GM23338 (cell line): Measurements from ENCODE around the gene TNNT1. TPM values are rescaled to one million over a fixed set of nuclear protein-coding genes. Genes with fewer than 3 reads are reported as not detected.
A peak's percentile ranks its signal among the peaks of the same experiment; 100 is the strongest.

Experiments
- ATAC-seq: fragments of 200-7000 bp; cut with Tn5 transposase; 3 replicates; pipeline ENCODE4 v1.9.1; 2020
- DNase-seq: peaks from one replicate; pipeline ENCODE4 v3.0.0-alpha.2; 2015; ENCODE audit warnings: low spot score
- H2AFZ ChIP-seq: fragments of 200-600 bp; sonication (generic); 2 replicates; pipeline ENCODE4 v1.8.0; 2016; ENCODE audit warnings: antibody characterized with exemption, mild to moderate bottlenecking, moderate library complexity
- H3F3A ChIP-seq: fragments of 200-600 bp; sonication (generic); replicated peaks from 2 replicates; pipeline ENCODE4 v1.8.0; 2017; ENCODE audit warnings: antibody characterized with exemption, mixed run types, low read depth
- H3K27ac ChIP-seq: fragments of 200-600 bp; sonication (generic); 2 replicates; pipeline ENCODE4 v1.6.1; 2016; ENCODE audit warnings: low read depth
- H3K27me3 ChIP-seq: fragments of 200-600 bp; sonication (generic); 2 replicates; pipeline ENCODE4 v1.8.0; 2016; ENCODE audit warnings: mild to moderate bottlenecking, mixed run types, moderate library complexity; ENCODE audit not compliant: insufficient read depth
- H3K36me3 ChIP-seq: fragments of 200-600 bp; sonication (generic); 2 replicates; pipeline ENCODE4 v1.8.0; 2016; ENCODE audit warnings: mild to moderate bottlenecking; ENCODE audit not compliant: insufficient read depth
- H3K4me1 ChIP-seq: fragments of 200-600 bp; sonication (generic); 2 replicates; pipeline ENCODE4 v1.8.0; 2016; ENCODE audit warnings: mild to moderate bottlenecking, moderate library complexity; ENCODE audit not compliant: insufficient read depth
- H3K4me2 ChIP-seq: fragments of 200-600 bp; sonication (generic); 2 replicates; pipeline ENCODE4 v1.7.1; 2017; ENCODE audit warnings: mixed run types
- H3K4me3 ChIP-seq: fragments of 200-600 bp; sonication (generic); 2 replicates; pipeline ENCODE4 v1.6.1; 2016; ENCODE audit warnings: mixed run types
- H3K79me2 ChIP-seq: fragments of 200-600 bp; sonication (generic); replicated peaks from 2 replicates; pipeline ENCODE4 v1.8.0; 2017; ENCODE audit warnings: mild to moderate bottlenecking; ENCODE audit not compliant: insufficient read depth
- H3K9me2 ChIP-seq: fragments of 200-600 bp; sonication (generic); 2 replicates; pipeline ENCODE4 v1.8.0; 2017; ENCODE audit not compliant: insufficient read depth
- H4K20me1 ChIP-seq: fragments of 200-600 bp; sonication (generic); replicated peaks from 2 replicates; pipeline ENCODE4 v1.8.0; 2017; ENCODE audit warnings: mild to moderate bottlenecking; ENCODE audit not compliant: insufficient read depth
- H3K27ac Mint-ChIP-seq: 2 replicates; pipeline ENCODE4 v1.8.0; 2020; ENCODE audit warnings: inconsistent platforms, mild to moderate bottlenecking, moderate library complexity, mixed read lengths
- H3K27me3 Mint-ChIP-seq: 3 replicates; pipeline ENCODE4 v1.8.0; 2022; ENCODE audit warnings: low read depth, mild to moderate bottlenecking, moderate library complexity, mixed read lengths, inconsistent platforms; ENCODE audit not compliant: insufficient read depth, poor library complexity
- H3K36me3 Mint-ChIP-seq: 3 replicates; pipeline ENCODE4 v1.8.0; 2021; ENCODE audit warnings: low read depth, mild to moderate bottlenecking, inconsistent platforms, moderate library complexity, mixed read lengths
- H3K4me1 Mint-ChIP-seq: 3 replicates; pipeline ENCODE4 v1.8.0; 2020; ENCODE audit warnings: mild to moderate bottlenecking, inconsistent platforms, mixed read lengths
- H3K4me3 Mint-ChIP-seq: 3 replicates; pipeline ENCODE4 v1.8.0; 2021; ENCODE audit warnings: moderate library complexity, mild to moderate bottlenecking, inconsistent platforms, mixed read lengths
- H3K9me3 Mint-ChIP-seq: 3 replicates; pipeline ENCODE4 v1.8.0; 2020; ENCODE audit warnings: moderate library complexity, mild to moderate bottlenecking, inconsistent platforms, mixed read lengths
- CTCF ChIP-seq, 2 experiments: fragments of 200-600 bp in 1 of 2; sonication (generic) in 1 of 2; conservative IDR thresholded peaks; 2 replicates each; pipeline versions ENCODE4 v1.5.1 to v1.6.1; 2016 to 2017; ENCODE audit warnings: antibody characterized with exemption in 2 of 2, low read depth in 2 of 2, mild to moderate bottlenecking in 2 of 2, moderate library complexity in 1 of 2
- JUNB ChIP-seq: IDR thresholded peaks from one replicate; pipeline ENCODE4 v1.6.1; 2016; ENCODE audit warnings: antibody characterized with exemption; ENCODE audit not compliant: unreplicated experiment
- REST ChIP-seq: IDR thresholded peaks from one replicate; pipeline ENCODE4 v1.6.1; 2018; ENCODE audit warnings: antibody characterized with exemption; ENCODE audit not compliant: unreplicated experiment
- ZNF331 ChIP-seq: fragments of 250-450 bp; sonication (Bioruptor Pico); IDR thresholded peaks from 2 replicates; pipeline ENCODE4 v1.5.0; 2020; ENCODE audit warnings: low read depth, mild to moderate bottlenecking, moderate library complexity
- ZNF462 ChIP-seq: fragments of 250-450 bp; sonication (Bioruptor Pico); IDR thresholded peaks from 2 replicates; pipeline ENCODE4 v1.5.0; 2020; ENCODE audit warnings: mild to moderate bottlenecking, moderate library complexity
- polyA plus RNA-seq: library from polyadenylated mRNA; unstranded; fragments of >200 nt; fragmentation: Nextera tagmentation; extraction: Ambion mirVana; gene quantifications from 2 replicates; pipeline ENCODE4 v1.2.1, GENCODE V29; 2016
- total RNA-seq: library from RNA; depleted of rRNA; stranded (reverse); fragments of >200 nt; shearing (Covaris generic); gene quantifications from 2 replicates; pipeline ENCODE4 v1.2.3, GENCODE V29; 2014

The TNNT1 gene
- total and polyA plus RNA-seq, 2 experiments from 2014 or later = 59.3 to 150 TPM

GRCh38 chr19:55149078-55150003, at the start of gene TNNT1 (continued):
- no peak for TF ChIP-seq CTCF (conservative IDR thresholded peaks at IDR 0.05; ENCODE audit: low read depth in 2 of 2)
- TF ChIP-seq ZNF331 = no peak

- ATAC-seq (peak; percentile 63), DNase-seq (no peak)
- H3F3A ChIP-seq = no peaks in the 10 kb centered on the region
- no peaks in the 10 kb centered on the region; the same call in 2 of the 3 replicates for H3K36me3 Mint-ChIP-seq
- no peaks in the 10 kb centered on the region for H3K4me1 Mint-ChIP-seq
- no peaks in the 10 kb centered on the region for H3K27me3 ChIP-seq
- H3K27me3 Mint-ChIP-seq = peaks cover 9% of the 10 kb centered on the region
- peaks cover 7% of the 10 kb centered on the region; the same call in 1 of the 2 replicates for H3K9me2 ChIP-seq
- H2AFZ ChIP-seq = no peak overlapping the region
- H3K27ac ChIP-seq = no peak overlapping the region
- H3K4me1 ChIP-seq = no peaks in the 10 kb centered on the region
- no peak overlapping the region for H3K4me2 ChIP-seq
- no peaks in the 10 kb centered on the region for H3K36me3 ChIP-seq
- no peak overlapping the region for H3K27ac Mint-ChIP-seq
- no peak for TF ChIP-seq JUNB
- peak; percentile 73 for TF ChIP-seq REST
- H3K4me3 ChIP-seq = no peak overlapping the region
- no peaks in the 10 kb centered on the region for H3K79me2 ChIP-seq
- no peak overlapping the region for H3K4me3 Mint-ChIP-seq
- H3K9me3 Mint-ChIP-seq = no peaks in the 10 kb centered on the region
- H4K20me1 ChIP-seq = no peaks in the 10 kb centered on the region
These were observed 49.6 kb upstream of the TNNT1 start for GRCh38 chr19:55198651-55199050.

GRCh38 chr19:55197528-55197927, 48.5 kb upstream of the TNNT1 start:
- Mint-ChIP-seq H3K27ac (no peak overlapping the region), H3K4me3 (no peak overlapping the region; the same call in 2 of the 3 replicates), H3K27me3 (peaks cover 12% of the 10 kb centered on the region), H3K9me3 (no peaks in the 10 kb centered on the region), H3K4me1 (no peaks in the 10 kb centered on the region), H3K36me3 (no peaks in the 10 kb centered on the region; the same call in 2 of the 3 replicates)
- Histone ChIP-seq H3F3A (no peaks in the 10 kb centered on the region), H3K27me3 (no peaks in the 10 kb centered on the region), H4K20me1 (no peaks in the 10 kb centered on the region), H3K27ac (no peak overlapping the region), H3K9me2 (peaks cover 7% of the 10 kb centered on the region; the same call in 1 of the 2 replicates), H3K36me3 (no peaks in the 10 kb centered on the region), H3K4me3 (no peak overlapping the region), H3K79me2 (no peaks in the 10 kb centered on the region), H2AFZ (no peak overlapping the region), H3K4me1 (no peaks in the 10 kb centered on the region), H3K4me2 (no peak overlapping the region)
- ATAC-seq = peak; percentile 70
- DNase-seq = peak; percentile 67
- TF ChIP-seq ZNF462 (CRISPR knock-in tag) (no peak), ZNF331 (no peak)
